ENCODE results near the gene SYNGR3. TPM values are rescaled to one million over a fixed set of nuclear protein-coding genes. Genes with fewer than 3 reads are reported as not detected.
A peak's percentile ranks its signal among the peaks of the same experiment; 100 is the strongest.

SYNGR3 gene
- total and polyA plus RNA-seq, 2 of the 13 experiments (the other 11 are each of a cell fraction or from before 2014, with no cell fraction given), result 0.97 to 5.7 TPM

DNA sequence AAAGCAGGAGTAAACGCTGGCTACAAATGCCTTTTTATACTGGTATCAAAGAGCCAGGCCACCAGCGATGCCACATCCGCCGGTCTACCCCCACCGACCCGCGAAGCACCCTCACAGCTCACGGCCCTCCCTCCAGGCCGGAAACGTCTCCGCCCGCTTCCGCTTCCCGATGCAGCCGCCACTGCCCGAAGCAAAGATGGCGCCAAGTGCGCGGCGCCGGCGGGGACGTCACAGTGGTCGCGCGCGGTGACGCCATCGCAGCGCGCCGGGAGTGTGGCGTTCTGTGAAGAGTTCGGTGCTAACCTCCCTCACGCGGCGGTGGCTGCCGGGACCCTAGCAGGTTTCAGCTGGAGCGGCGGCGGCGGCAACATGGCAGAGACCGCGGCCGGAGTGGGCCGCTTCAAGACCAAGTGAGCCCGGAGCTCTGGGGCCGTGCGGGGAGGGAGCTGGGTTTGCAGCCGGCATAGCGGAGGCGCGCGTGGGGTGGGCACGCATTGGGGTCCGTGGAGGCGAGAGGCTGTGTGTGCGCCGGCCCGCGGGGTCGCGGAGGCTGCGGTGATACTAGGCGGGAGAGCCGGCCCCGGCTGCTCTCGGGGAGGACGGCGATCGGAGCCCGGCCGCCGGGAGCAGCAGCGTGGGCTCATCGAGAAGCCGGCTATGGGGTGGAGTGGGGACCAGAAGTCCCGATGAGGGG lies 17.8 kb upstream of the SYNGR3 start, which contains the start of gene TBL3 (continued):
- TF ChIP-seq MXI1 (IDR thresholded peaks at IDR 0.05; ENCODE audit: borderline replicate concordance, low read depth, low read length) (peak; percentile 94; the same call in 1 of the 3 replicates), PTBP1 (IDR thresholded peaks at IDR 0.05; ENCODE audit: low read depth, low read length, poor library complexity, severe bottlenecking) (no peak), ERF (CRISPR knock-in tag; IDR thresholded peaks at IDR 0.05) (peak; percentile 97), KLF15 (CRISPR knock-in tag; IDR thresholded peaks at IDR 0.05; ENCODE audit: borderline replicate concordance) (no peak; the same call in 1 of the 2 replicates), HNF4A (CRISPR knock-in tag; IDR thresholded peaks at IDR 0.05) (peak; percentile 43), ZNF460 (CRISPR knock-in tag; IDR thresholded peaks at IDR 0.05; ENCODE audit: borderline replicate concordance) (peak; percentile 34; the same call in 1 of the 2 replicates), HMG20B (CRISPR knock-in tag; conservative IDR thresholded peaks at IDR 0.05) (no peak), ZNF781 (CRISPR knock-in tag; IDR thresholded peaks at IDR 0.05; ENCODE audit: borderline replicate concordance, not compliant biosample characterization) (peak; percentile 40), ZBTB7B (CRISPR knock-in tag; IDR thresholded peaks at IDR 0.05) (peak; percentile 62), NFIB (CRISPR knock-in tag; IDR thresholded peaks at IDR 0.05; ENCODE audit: borderline replicate concordance) (no peak), SP2 (CRISPR knock-in tag; IDR thresholded peaks at IDR 0.05) (peak; percentile 87), TEAD3 (CRISPR knock-in tag; optimal IDR thresholded peaks at IDR 0.05; ENCODE audit: borderline replicate concordance) (peak; percentile 73), SRY (CRISPR knock-in tag; IDR thresholded peaks at IDR 0.05) (peak; percentile 39; the same call in 1 of the 2 replicates)
- TF ChIP-seq, protein P1, sequence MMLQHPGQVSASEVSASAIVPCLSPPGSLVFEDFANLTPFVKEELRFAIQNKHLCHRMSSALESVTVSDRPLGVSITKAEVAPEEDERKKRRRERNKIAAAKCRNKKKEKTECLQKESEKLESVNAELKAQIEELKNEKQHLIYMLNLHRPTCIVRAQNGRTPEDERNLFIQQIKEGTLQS (CRISPR knock-in tag; IDR thresholded peaks at IDR 0.05), result peak; percentile 65
- TF ChIP-seq, protein P2, sequence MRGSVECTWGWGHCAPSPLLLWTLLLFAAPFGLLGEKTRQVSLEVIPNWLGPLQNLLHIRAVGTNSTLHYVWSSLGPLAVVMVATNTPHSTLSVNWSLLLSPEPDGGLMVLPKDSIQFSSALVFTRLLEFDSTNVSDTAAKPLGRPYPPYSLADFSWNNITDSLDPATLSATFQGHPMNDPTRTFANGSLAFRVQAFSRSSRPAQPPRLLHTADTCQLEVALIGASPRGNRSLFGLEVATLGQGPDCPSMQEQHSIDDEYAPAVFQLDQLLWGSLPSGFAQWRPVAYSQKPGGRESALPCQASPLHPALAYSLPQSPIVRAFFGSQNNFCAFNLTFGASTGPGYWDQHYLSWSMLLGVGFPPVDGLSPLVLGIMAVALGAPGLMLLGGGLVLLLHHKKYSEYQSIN (CRISPR knock-in tag; IDR thresholded peaks at IDR 0.05; ENCODE audit: borderline replicate concordance), result 0 out of 2 replicates have a peak, but pooled peaks have one; percentile 42
- TF ChIP-seq, protein P3, sequence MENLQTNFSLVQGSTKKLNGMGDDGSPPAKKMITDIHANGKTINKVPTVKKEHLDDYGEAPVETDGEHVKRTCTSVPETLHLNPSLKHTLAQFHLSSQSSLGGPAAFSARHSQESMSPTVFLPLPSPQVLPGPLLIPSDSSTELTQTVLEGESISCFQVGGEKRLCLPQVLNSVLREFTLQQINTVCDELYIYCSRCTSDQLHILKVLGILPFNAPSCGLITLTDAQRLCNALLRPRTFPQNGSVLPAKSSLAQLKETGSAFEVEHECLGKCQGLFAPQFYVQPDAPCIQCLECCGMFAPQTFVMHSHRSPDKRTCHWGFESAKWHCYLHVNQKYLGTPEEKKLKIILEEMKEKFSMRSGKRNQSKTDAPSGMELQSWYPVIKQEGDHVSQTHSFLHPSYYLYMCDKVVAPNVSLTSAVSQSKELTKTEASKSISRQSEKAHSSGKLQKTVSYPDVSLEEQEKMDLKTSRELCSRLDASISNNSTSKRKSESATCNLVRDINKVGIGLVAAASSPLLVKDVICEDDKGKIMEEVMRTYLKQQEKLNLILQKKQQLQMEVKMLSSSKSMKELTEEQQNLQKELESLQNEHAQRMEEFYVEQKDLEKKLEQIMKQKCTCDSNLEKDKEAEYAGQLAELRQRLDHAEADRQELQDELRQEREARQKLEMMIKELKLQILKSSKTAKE (CRISPR knock-in tag; IDR thresholded peaks at IDR 0.05; ENCODE audit: borderline replicate concordance), result peak; percentile 69
- TF ChIP-seq, protein P4, sequence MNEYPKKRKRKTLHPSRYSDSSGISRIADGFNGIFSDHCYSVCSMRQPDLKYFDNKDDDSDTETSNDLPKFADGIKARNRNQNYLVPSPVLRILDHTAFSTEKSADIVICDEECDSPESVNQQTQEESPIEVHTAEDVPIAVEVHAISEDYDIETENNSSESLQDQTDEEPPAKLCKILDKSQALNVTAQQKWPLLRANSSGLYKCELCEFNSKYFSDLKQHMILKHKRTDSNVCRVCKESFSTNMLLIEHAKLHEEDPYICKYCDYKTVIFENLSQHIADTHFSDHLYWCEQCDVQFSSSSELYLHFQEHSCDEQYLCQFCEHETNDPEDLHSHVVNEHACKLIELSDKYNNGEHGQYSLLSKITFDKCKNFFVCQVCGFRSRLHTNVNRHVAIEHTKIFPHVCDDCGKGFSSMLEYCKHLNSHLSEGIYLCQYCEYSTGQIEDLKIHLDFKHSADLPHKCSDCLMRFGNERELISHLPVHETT (CRISPR knock-in tag; conservative IDR thresholded peaks at IDR 0.05), result peak; percentile 95
- TF ChIP-seq, protein P5, sequence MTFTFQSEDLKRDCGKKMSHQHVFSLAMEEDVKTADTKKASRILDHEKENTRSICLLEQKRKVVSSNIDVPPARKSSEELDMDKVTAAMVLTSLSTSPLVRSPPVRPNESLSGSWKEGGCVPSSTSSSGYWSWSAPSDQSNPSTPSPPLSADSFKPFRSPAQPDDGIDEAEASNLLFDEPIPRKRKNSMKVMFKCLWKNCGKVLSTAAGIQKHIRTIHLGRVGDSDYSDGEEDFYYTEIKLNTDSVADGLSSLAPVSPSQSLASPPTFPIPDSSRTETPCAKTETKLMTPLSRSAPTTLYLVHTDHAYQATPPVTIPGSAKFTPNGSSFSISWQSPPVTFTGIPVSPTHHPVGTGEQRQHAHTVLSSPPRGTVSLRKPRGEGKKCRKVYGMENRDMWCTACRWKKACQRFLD (CRISPR knock-in tag; IDR thresholded peaks at IDR 0.05; ENCODE audit: borderline replicate concordance), result peak; percentile 70; the same call in 1 of the 2 replicates
- TF ChIP-seq, protein P6, sequence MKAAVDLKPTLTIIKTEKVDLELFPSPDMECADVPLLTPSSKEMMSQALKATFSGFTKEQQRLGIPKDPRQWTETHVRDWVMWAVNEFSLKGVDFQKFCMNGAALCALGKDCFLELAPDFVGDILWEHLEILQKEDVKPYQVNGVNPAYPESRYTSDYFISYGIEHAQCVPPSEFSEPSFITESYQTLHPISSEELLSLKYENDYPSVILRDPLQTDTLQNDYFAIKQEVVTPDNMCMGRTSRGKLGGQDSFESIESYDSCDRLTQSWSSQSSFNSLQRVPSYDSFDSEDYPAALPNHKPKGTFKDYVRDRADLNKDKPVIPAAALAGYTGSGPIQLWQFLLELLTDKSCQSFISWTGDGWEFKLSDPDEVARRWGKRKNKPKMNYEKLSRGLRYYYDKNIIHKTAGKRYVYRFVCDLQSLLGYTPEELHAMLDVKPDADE (CRISPR knock-in tag; IDR thresholded peaks at IDR 0.05), result 0 out of 2 replicates have a peak, but pooled peaks have one; percentile 8
- TF ChIP-seq, protein P7, sequence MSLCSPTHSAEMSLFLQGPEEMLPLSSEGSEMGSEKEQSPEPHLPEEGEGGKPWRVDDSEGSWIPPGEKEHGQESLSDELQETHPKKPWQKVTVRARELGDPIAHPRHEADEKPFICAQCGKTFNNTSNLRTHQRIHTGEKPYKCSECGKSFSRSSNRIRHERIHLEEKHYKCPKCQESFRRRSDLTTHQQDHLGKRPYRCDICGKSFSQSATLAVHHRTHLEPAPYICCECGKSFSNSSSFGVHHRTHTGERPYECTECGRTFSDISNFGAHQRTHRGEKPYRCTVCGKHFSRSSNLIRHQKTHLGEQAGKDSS (CRISPR knock-in tag; IDR thresholded peaks at IDR 0.05; ENCODE audit: borderline replicate concordance, low read depth), result peak; percentile 92

Measured in HepG2 (cell line).